Thyroid gland (tissue), 4 donors: Measurements from ENCODE around the gene TTYH1. TPM values are rescaled to one million over a fixed set of nuclear protein-coding genes. Genes with fewer than 3 reads are reported as not detected.

Source experiments
- DNase-seq, 2 donors: peaks; one replicate each; pipeline ENCODE4 v3.0.0-alpha.2; 2019
- H3K27ac ChIP-seq, 3 donors: fragments of 200-600 bp; sonication (generic); 1 replicate in 2 of 3; 2 replicates in 1 of 3; pipeline ENCODE4 v1.5.1; 2016 to 2019; ENCODE audit warnings: mild to moderate bottlenecking in 1 of 3, moderate library complexity in 1 of 3
- H3K27me3 ChIP-seq: fragments of 200-600 bp; sonication (generic); one replicate; pipeline ENCODE4 v1.5.1; 2019
- H3K36me3 ChIP-seq, 2 donors: fragments of 200-600 bp; sonication (generic); one replicate each; pipeline ENCODE4 v1.5.1; 2016 to 2019
- H3K4me1 ChIP-seq, 2 donors: fragments of 200-600 bp; sonication (generic); one replicate each; pipeline ENCODE4 v1.5.1; 2017 to 2019
- H3K4me3 ChIP-seq, 3 donors: fragments of 200-600 bp; sonication (generic); replicated peaks in 1 of 3; 1 replicate in 2 of 3; 2 replicates in 1 of 3; pipeline ENCODE4 v1.5.1; 2016; ENCODE audit warnings: mild to moderate bottlenecking in 1 of 3
- H3K9me3 ChIP-seq: fragments of 200-600 bp; sonication (generic); one replicate; pipeline ENCODE4 v1.5.1; 2017
- POLR2A ChIP-seq, 2 donors: fragments of 450-650 bp; IDR thresholded peaks; one replicate each; pipeline ENCODE4 v1.6.1; 2017; ENCODE audit warnings: antibody characterized with exemption in 2 of 2, mild to moderate bottlenecking in 2 of 2, moderate library complexity in 1 of 2
- WGBS, 2 donors: methylation state at CpG; one replicate each; pipeline ENCODE4 v1.1.5; 2017; 5-methylcytosine and 5-hydroxymethylcytosine counted together
- intact Hi-C: fragments of 100-400 bp; cut with DNase I; formaldehyde crosslinking; loops from one replicate; pipeline ENCODE4 v1.15.1; 2023
- total RNA-seq, 4 donors: library from RNA; depleted of rRNA; stranded (reverse); fragments of >200 nt; gene quantifications; one replicate each; pipeline ENCODE4 v1.2.3, GENCODE V29; 2016
- TF ChIP-seq, protein P1 (sequence below), 6 experiments: fragments of 200-600 bp in 3 of 6; fragments of 450-650 bp in 3 of 6; sonication (generic) in 3 of 6; IDR thresholded peaks; one replicate each; pipeline ENCODE4 v1.5.1; 2016 to 2019; ENCODE audit warnings: antibody characterized with exemption in 6 of 6, mild to moderate bottlenecking in 2 of 6, inconsistent platforms in 1 of 6, moderate library complexity in 1 of 6

The TTYH1 gene
- total RNA-seq, 4 donors from 2014 or later: 0.45 to 0.94 TPM; not detected in 2

DNA sequence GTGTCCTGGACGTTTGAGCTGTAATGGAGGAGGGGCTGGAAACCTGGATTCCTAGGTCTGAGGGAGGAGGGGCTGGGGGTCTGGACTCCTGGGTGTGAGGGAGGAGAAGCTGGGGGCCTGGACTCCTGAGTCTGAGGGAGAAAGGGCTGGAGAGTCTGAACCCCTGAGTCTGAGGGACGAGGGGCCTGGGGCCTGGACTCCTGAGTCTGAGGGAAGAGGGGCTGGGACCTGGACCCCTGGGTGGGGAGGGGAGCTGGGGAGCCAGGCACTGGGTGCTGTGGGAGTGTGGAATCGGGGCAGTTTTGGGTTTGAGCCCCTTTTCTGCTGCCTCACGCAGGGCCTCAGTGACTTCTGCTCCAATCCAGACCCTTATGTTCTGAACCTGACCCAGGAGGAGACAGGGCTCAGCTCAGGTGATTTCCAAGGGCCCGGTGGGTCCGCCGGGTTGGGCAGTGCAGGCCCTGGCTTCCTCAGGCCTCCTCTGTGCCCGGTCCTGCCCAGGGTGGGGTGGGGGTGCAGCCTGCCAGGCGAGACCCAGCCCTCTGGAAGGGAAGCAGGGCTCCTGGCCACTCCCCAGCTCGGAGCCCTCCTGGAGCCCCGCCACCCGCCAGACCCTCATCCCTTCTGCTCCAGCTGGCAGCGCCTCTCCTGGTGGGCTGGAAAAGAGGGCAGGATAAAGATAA lies 14.4 kb downstream of the TTYH1 start:
- H3K27ac ChIP-seq: no peak overlapping the region
- peaks cover 20 to 27% of the 10 kb centered on the region in 2 donors for H3K4me1 ChIP-seq
- H3K9me3 ChIP-seq: no peaks in the 10 kb centered on the region
- H3K27me3 ChIP-seq: no peaks in the 10 kb centered on the region
- DNase-seq: no peak
- 48 to 55% methylated on average over 6 to 13 of the region's 13 CpGs for WGBS, 2 donors
- no peak for TF ChIP-seq POLR2A (IDR thresholded peaks at IDR 0.05)
- TF ChIP-seq, protein P1, sequence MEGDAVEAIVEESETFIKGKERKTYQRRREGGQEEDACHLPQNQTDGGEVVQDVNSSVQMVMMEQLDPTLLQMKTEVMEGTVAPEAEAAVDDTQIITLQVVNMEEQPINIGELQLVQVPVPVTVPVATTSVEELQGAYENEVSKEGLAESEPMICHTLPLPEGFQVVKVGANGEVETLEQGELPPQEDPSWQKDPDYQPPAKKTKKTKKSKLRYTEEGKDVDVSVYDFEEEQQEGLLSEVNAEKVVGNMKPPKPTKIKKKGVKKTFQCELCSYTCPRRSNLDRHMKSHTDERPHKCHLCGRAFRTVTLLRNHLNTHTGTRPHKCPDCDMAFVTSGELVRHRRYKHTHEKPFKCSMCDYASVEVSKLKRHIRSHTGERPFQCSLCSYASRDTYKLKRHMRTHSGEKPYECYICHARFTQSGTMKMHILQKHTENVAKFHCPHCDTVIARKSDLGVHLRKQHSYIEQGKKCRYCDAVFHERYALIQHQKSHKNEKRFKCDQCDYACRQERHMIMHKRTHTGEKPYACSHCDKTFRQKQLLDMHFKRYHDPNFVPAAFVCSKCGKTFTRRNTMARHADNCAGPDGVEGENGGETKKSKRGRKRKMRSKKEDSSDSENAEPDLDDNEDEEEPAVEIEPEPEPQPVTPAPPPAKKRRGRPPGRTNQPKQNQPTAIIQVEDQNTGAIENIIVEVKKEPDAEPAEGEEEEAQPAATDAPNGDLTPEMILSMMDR (IDR thresholded peaks at IDR 0.05): no peak
- no peaks in the 10 kb centered on the region for H3K36me3 ChIP-seq
- intact Hi-C loops: no loop called here
- H3K4me3 ChIP-seq: no peak overlapping the region

DNA sequence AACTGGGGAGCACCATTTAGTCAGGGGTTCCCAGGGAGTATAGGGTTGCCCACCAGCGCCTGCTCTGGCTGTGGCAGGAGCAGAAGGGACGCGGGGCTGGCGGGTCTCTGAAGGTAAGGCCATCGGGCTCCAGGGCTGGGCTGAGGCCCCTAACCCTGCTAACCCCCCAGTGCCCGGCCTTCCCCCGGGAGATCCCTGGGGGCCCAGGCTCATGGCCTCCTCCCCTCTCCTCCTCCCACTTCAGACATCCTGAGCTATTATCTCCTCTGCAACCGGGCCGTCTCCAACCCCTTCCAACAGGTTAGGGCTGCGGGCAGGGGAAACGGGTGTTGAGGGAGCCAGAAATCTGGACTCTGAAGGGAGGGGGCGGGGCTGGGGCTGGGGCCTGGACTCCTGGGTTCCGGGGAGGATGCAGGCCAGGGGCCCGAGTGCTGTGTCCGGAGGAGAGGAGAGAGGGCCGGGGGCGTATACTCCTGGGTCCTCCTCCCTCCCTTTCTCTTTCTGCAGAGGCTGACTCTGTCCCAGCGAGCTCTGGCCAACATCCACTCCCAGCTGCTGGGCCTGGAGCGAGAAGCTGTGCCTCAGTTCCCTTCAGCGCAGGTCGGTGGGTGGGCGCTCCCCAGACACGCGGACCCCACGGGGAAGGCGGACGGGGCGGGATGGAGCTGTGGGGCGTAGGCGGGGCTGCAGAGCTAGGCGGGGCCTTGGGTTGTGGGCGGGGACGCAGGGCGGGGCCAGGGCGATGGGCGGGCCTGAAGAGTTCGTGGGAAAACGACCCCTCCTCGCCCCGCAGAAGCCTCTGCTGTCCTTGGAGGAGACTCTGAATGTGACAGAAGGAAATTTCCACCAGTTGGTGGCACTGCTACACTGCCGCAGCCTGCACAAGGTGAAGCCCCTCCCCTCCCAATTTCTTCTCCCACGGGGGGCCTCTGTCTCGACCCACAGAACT lies 15.3 kb downstream of the TTYH1 start:
- no peak for TF ChIP-seq POLR2A (IDR thresholded peaks at IDR 0.05)
- TF ChIP-seq, protein P1 (IDR thresholded peaks at IDR 0.05): peak in 2 of 6 experiments; percentile 24 to 31
- H3K36me3 ChIP-seq: no peaks in the 10 kb centered on the region
- no peaks in the 10 kb centered on the region for H3K9me3 ChIP-seq
- no peaks in the 10 kb centered on the region for H3K27me3 ChIP-seq
- WGBS, 2 donors: 13 to 29% methylated on average over 7 to 22 of the region's 43 CpGs
- no peak overlapping the region for H3K27ac ChIP-seq
- intact Hi-C loops: no loop called here
- peaks cover 25 to 36% of the 10 kb centered on the region in 2 donors for H3K4me1 ChIP-seq
- peak; percentile 20 to 29 for DNase-seq
- no peak overlapping the region for H3K4me3 ChIP-seq

DNA sequence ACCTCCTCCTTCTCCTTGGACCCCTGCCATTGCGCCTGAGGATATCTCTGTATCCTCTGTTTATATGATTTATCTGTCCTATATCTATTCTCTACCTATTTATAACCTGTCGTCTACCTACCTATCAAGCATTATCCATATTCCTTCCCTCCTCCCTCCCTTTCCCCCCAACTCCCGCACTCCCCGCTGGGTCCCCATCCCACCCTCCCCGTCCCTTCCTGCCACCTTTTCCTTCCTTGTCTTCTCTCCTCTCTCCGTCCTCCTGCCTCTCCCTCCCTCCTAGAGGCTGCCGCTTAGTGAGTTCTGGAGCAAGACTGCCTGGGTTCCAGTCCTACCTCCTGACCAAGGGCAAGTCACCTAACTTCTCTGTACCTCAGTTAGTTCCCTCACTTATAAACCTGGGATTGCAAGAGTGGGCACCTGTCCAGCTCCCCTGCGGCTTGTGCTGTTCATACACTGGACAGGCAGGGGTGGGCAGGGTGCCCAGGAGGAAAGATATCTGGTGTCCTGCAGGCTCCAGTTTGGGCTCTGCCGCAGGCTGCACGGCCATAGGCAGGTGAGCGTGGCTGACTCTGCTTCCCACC lies 16.1 kb downstream of the TTYH1 start:
- H3K4me1 ChIP-seq: peaks cover 29 to 44% of the 10 kb centered on the region in 2 donors
- H3K9me3 ChIP-seq: no peaks in the 10 kb centered on the region
- DNase-seq: peak; percentile 97 to 98
- no peaks in the 10 kb centered on the region for H3K36me3 ChIP-seq
- TF ChIP-seq, protein P1 (IDR thresholded peaks at IDR 0.05): peak in 1 of 6 experiments; percentile 2
- no peak for TF ChIP-seq POLR2A (IDR thresholded peaks at IDR 0.05)
- H3K27ac ChIP-seq: no peak overlapping the region
- no peaks in the 10 kb centered on the region for H3K27me3 ChIP-seq
- intact Hi-C loops: no loop called here
- no peak overlapping the region for H3K4me3 ChIP-seq
- 18 to 22% methylated on average over 11 of the region's 11 CpGs for WGBS, 2 donors

DNA sequence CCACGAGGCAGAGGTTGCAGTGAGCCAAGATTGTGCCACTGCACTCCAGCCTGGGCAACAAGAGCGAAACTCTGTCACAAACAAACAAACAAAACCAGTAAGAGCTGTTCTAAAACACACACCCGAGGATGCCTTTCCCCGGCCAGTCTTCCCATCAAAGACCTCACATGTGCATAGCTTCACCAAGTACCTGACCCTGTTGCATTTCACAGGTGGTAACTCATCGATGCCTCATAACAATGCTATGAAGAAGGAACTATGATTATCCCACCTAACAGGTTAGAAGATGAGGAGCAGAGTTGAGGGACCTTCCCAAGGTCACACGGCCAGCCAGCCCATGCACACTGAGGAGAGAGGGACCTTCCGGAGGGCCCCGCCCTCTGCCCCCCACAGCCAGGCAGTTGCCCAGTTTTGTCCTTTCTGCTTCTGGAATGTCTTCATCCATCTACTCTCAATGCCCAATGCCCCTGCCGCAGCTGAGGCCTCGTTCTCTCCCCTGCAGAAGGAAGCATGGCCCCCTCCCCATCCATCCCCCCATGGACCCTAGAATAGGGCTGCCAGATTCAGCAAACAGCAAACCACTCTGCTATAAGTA lies 17.0 kb downstream of the TTYH1 start:
- no peak overlapping the region for H3K27ac ChIP-seq
- WGBS, 2 donors: 76 to 85% methylated on average over 10 of the region's 10 CpGs

More for the DNA sequence above, 17.0 kb downstream of the TTYH1 start:
- Histone ChIP-seq H3K9me3 (no peaks in the 10 kb centered on the region), H3K27me3 (no peaks in the 10 kb centered on the region), H3K36me3 (no peaks in the 10 kb centered on the region), H3K4me3 (no peak overlapping the region), H3K4me1 (peaks cover 29 to 44% of the 10 kb centered on the region in 2 donors)
- intact Hi-C loops: no loop called here
- no peak for TF ChIP-seq POLR2A (IDR thresholded peaks at IDR 0.05)
- TF ChIP-seq, protein P1 (IDR thresholded peaks at IDR 0.05): no peak
- DNase-seq: no peak
